Renal cortex interstitium (tissue), 11 donors: ENCODE data around the gene HOXD9. TPM values are rescaled to one million over a fixed set of nuclear protein-coding genes. Genes with fewer than 3 reads are reported as not detected.

Source experiments
- DNase-seq, 11 donors: peaks; one replicate each; pipeline ENCODE4 v3.0.0-alpha.2; 2013; ENCODE audit warnings: low read depth in 9 of 11, low spot score in 4 of 11; ENCODE audit errors: extremely low read depth in 1 of 11
- polyA plus RNA-seq, 3 donors: library from polyadenylated mRNA; unstranded; fragments of 120-200 nt; gene quantifications; one replicate each; pipeline ENCODE4 v1.2.1, GENCODE V29; 2013; ENCODE audit not compliant: insufficient read length in 3 of 3

The HOXD9 gene
- polyA plus RNA-seq, 3 donors, result 74.3 to 99.6 (median 80.9) TPM

GRCh38 chr2:176105078-176105729 is 17.3 kb upstream of the HOXD9 start:
- peak in 2 of 11 donors; percentile 72 to 85 for DNase-seq

- no peak for DNase-seq
These were observed 16.6 kb upstream of the HOXD9 start for GRCh38 chr2:176105730-176106580.

GRCh38 chr2:176106581-176107539 is 15.7 kb upstream of the HOXD9 start, which contains the start of gene HOXD11:
TSS of gene HOXD11 (plus strand) at chr2:176107280. CDS start at chr2:176107356, 76 bp downstream.
- DNase-seq, result no peak

GRCh38 chr2:176107731-176108181 is 14.8 kb upstream of the HOXD9 start:
- DNase-seq, result no peak

GRCh38 chr2:176109192-176109901 is 13.2 kb upstream of the HOXD9 start:
- DNase-seq, result no peak

- no peak for DNase-seq
These were observed 12.6 kb upstream of the HOXD9 start for GRCh38 chr2:176109946-176110345.

GRCh38 chr2:176110415-176111308 is 11.9 kb upstream of the HOXD9 start:
- no peak for DNase-seq

- peak in 5 of 11 donors; percentile 82 to 89 (median 86) for DNase-seq
These were observed 11.2 kb upstream of the HOXD9 start for GRCh38 chr2:176111309-176111663.

GRCh38 chr2:176111846-176112374 is 10.6 kb upstream of the HOXD9 start:
- no peak for DNase-seq

- DNase-seq, result no peak
These were observed 9.9 kb upstream of the HOXD9 start for GRCh38 chr2:176112375-176113302.

GRCh38 chr2:176114120-176114929 is 8.2 kb upstream of the HOXD9 start:
- no peak for DNase-seq

GRCh38 chr2:176114930-176115625 is 7.4 kb upstream of the HOXD9 start:
- no peak for DNase-seq

- peak in 6 of 11 donors; percentile 87 to 96 (median 92) for DNase-seq
These were observed 6.4 kb upstream of the HOXD9 start, which contains the start of gene HOXD10 for GRCh38 chr2:176115883-176116813. TSS of gene HOXD10 (plus strand) at chr2:176116778. CDS start at chr2:176116834, 56 bp downstream.
